Measurements from ENCODE around the gene ACAD9.
"Not testable (repeated sequence)": the region's sequence is repeated elsewhere in the genome, so short reads cannot be mapped to it uniquely, and the experiment has no call there.

Gene ACAD9

DNA sequence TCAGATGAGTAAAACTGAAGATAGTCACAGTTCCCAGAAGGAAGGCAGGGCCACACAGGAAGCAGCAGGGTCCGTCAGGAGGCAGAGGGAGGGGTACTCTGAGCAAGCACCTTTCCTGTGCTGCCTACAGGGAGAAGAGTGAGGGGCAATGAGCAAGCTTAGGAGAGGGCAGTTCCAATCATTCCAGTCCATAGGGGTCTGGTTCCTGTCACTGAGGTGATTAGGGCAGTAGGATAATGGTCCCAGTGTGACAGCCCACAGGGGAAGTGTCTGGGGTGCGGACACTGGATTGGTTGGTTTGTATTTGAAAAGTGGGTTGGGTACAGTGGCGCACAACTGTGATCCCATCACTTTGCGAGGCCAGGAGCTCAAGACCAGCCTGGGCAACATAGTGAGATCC lies 7.1 kb upstream of the ACAD9 start:
- no peaks in the 10 kb centered on the region for H3K9me3 Mint-ChIP-seq
- no peaks in the 10 kb centered on the region for H3K27me3 Mint-ChIP-seq (ENCODE audit: low read depth)
- H3K27ac Mint-ChIP-seq: no peak overlapping the region
- DNase-seq (ENCODE audit: low spot score): no peak
- no peaks in the 10 kb centered on the region for H3K36me3 Mint-ChIP-seq (ENCODE audit: low read depth)
- H3K4me1 Mint-ChIP-seq (ENCODE audit: low read depth): peaks cover 10% of the 10 kb centered on the region
- H3K4me3 Mint-ChIP-seq: no peak overlapping the region

- no peaks in the 10 kb centered on the region for H3K27me3 Mint-ChIP-seq (ENCODE audit: low read depth)
Observed at GRCh38 chr3:128872744-128873143, 6.7 kb upstream of the ACAD9 start.

DNA sequence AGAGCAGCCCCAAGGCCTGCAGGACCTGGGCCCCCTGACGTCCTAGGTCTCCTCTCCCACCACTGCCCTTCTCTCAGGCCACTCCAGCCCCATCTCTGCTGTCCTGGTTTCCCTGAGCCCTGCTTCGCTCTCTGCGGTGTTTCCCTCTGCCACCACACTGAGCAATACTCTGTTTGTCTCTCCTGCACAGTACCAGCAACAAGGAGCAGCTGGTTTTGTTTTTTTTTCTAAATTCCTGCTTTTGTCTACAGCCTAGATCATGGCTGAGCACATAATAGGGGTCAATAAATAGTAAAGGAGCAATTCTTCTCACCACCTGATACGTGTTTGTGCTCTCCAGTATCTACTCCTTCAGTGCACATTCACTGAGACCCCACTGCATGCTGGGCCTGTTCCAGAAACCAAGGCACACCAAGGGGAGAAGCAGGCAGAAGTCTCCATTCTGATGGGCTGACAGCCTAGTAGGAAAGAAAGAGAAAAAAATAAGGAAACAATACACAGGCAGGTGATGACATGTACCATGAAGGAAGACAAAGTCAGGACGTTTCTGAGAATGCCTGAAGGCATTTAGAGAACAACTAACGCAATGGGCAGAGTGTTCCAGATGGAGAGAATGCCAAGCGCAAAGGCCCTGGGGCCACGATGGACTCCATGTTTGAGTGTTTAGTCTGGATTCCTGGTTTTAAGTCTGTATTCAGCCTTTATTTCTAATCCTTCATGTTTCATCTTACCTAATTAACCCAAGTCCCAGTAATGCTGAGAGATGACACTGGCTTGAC lies 6.0 kb upstream of the ACAD9 start:
- no peak for DNase-seq (ENCODE audit: low spot score)
- no peak overlapping the region for H3K27ac Mint-ChIP-seq
- no peak overlapping the region for H3K4me3 Mint-ChIP-seq
- H3K36me3 Mint-ChIP-seq (ENCODE audit: low read depth): peaks cover 6% of the 10 kb centered on the region
- no peaks in the 10 kb centered on the region for H3K9me3 Mint-ChIP-seq
- H3K4me1 Mint-ChIP-seq (ENCODE audit: low read depth): peaks cover 20% of the 10 kb centered on the region
- no peaks in the 10 kb centered on the region for H3K27me3 Mint-ChIP-seq (ENCODE audit: low read depth)

More at GRCh38 chr3:128872744-128873143, 6.7 kb upstream of the ACAD9 start:
- H3K4me1 Mint-ChIP-seq (ENCODE audit: low read depth): peaks cover 13% of the 10 kb centered on the region
- DNase-seq (ENCODE audit: low spot score): no peak
- H3K36me3 Mint-ChIP-seq (ENCODE audit: low read depth): peaks cover 3% of the 10 kb centered on the region
- H3K9me3 Mint-ChIP-seq: no peaks in the 10 kb centered on the region
- no peak overlapping the region for H3K27ac Mint-ChIP-seq
- H3K4me3 Mint-ChIP-seq: no peak overlapping the region

DNA sequence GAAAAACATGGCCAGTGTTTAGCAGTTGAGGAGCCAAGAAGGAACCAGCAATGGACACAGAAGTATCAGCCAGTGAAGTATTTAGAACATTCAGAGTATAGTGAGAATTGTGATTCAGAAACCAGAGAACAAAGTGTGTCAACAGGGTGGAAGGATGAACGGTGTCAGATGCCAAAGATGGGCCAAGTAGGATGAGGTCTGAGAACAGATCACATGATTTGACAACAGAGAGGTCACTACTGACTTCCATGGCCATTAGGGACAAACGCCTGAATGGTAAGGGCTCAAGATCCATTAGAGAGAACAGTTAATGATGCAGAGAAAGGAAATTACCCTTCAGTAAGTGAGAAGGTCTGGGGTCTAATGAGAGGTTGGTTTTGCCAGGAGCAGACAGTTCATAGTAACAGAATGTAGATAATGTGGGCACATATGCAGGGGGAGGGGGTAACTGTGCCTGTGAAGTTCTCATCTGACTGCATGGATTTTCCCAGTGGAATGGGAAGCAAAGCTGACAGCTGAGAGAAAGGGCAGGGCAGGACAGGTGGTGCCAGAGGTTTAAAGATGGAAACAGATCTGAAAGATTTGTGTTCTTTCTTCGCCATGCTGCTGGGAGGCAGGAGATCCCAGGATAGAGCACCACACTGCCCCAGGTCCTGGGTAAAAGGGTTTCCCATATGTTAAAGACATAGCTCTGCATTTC lies 4.8 kb upstream of the ACAD9 start:
- DNase-seq (ENCODE audit: low spot score): no peak
- Mint-ChIP-seq H3K27ac (no peak overlapping the region), H3K4me3 (no peak overlapping the region), H3K4me1 (ENCODE audit: low read depth) (peaks cover 25% of the 10 kb centered on the region), H3K36me3 (ENCODE audit: low read depth) (peaks cover 6% of the 10 kb centered on the region), H3K27me3 (ENCODE audit: low read depth) (no peaks in the 10 kb centered on the region), H3K9me3 (no peaks in the 10 kb centered on the region)

- Mint-ChIP-seq H3K4me1 (ENCODE audit: low read depth) (peaks cover 30% of the 10 kb centered on the region), H3K27me3 (ENCODE audit: low read depth) (no peaks in the 10 kb centered on the region), H3K4me3 (no peak overlapping the region), H3K36me3 (ENCODE audit: low read depth) (peaks cover 6% of the 10 kb centered on the region), H3K27ac (no peak overlapping the region), H3K9me3 (no peaks in the 10 kb centered on the region)
- DNase-seq (ENCODE audit: low spot score): peak; percentile 60
Observed at GRCh38 chr3:128875556-128876120, 3.8 kb upstream of the ACAD9 start.

- Mint-ChIP-seq H3K27me3 (ENCODE audit: low read depth) (no peaks in the 10 kb centered on the region), H3K9me3 (no peaks in the 10 kb centered on the region), H3K27ac (peak overlapping the region; percentile 64), H3K36me3 (ENCODE audit: low read depth) (peaks cover 19% of the 10 kb centered on the region), H3K4me1 (ENCODE audit: low read depth) (peaks cover 48% of the 10 kb centered on the region), H3K4me3 (peak overlapping the region; percentile 88)
- DNase-seq (ENCODE audit: low spot score): no peak
Observed at GRCh38 chr3:128878011-128878457, 1.4 kb upstream of the ACAD9 start.

- H3K36me3 Mint-ChIP-seq (ENCODE audit: low read depth): peaks cover 19% of the 10 kb centered on the region
- H3K4me3 Mint-ChIP-seq: peak overlapping the region; percentile 88
- H3K27ac Mint-ChIP-seq: peak overlapping the region; percentile 96
- no peaks in the 10 kb centered on the region for H3K27me3 Mint-ChIP-seq (ENCODE audit: low read depth)
- DNase-seq (ENCODE audit: low spot score): no peak
- H3K9me3 Mint-ChIP-seq: no peaks in the 10 kb centered on the region
- peaks cover 50% of the 10 kb centered on the region for H3K4me1 Mint-ChIP-seq (ENCODE audit: low read depth)
Observed at GRCh38 chr3:128878556-128879124, 780 bp upstream of the ACAD9 start.

DNA sequence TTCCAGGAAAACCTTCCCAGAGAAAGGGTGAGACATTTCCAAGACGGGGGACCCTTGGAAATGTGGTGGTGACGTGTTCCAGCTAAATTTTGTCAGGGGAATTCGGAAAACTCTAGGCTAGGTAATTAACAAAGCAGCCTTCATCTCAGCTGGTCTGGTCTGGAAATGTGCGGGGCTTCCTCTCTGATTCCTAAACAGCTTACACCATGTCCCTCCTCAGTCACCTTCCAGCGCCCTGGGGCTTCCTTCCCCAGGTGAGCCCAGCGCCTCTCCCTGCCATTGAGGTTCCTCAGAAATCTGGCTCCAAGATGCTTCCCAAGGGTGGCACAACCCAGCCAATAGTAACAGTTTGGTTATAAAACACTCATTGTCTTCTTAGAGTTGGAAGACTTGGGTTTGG lies 571 bp downstream of the ACAD9 start:
- Mint-ChIP-seq H3K27ac (peak overlapping the region; percentile 96), H3K4me3 (peak overlapping the region; percentile 88), H3K36me3 (ENCODE audit: low read depth) (peaks cover 29% of the 10 kb centered on the region), H3K27me3 (ENCODE audit: low read depth) (no peaks in the 10 kb centered on the region), H3K9me3 (no peaks in the 10 kb centered on the region), H3K4me1 (ENCODE audit: low read depth) (peaks cover 56% of the 10 kb centered on the region)
- no peak for DNase-seq (ENCODE audit: low spot score)

GRCh38 chr3:128880455-128880854 lies 1.0 kb downstream of the ACAD9 start:
- Mint-ChIP-seq H3K36me3 (ENCODE audit: low read depth) (peaks cover 30% of the 10 kb centered on the region), H3K4me1 (ENCODE audit: low read depth) (peaks cover 53% of the 10 kb centered on the region), H3K4me3 (peak overlapping the region; percentile 88), H3K27ac (peak overlapping the region; percentile 96)
- not testable (repeated sequence) for DNase-seq (ENCODE audit: low spot score); H3K27me3 Mint-ChIP-seq (ENCODE audit: low read depth); H3K9me3 Mint-ChIP-seq

GRCh38 chr3:128881576-128881975 lies 2.2 kb downstream of the ACAD9 start:
- Mint-ChIP-seq H3K36me3 (ENCODE audit: low read depth) (peaks cover 30% of the 10 kb centered on the region), H3K4me1 (ENCODE audit: low read depth) (peaks cover 45% of the 10 kb centered on the region), H3K4me3 (peak overlapping the region; percentile 88), H3K27ac (peak overlapping the region; percentile 7), H3K9me3 (no peaks in the 10 kb centered on the region), H3K27me3 (ENCODE audit: low read depth) (no peaks in the 10 kb centered on the region)
- DNase-seq (ENCODE audit: low spot score): no peak

- peak overlapping the region; percentile 13 for H3K27ac Mint-ChIP-seq
- no peak overlapping the region for H3K4me3 Mint-ChIP-seq
- H3K4me1 Mint-ChIP-seq (ENCODE audit: low read depth): peaks cover 43% of the 10 kb centered on the region
- no peaks in the 10 kb centered on the region for H3K9me3 Mint-ChIP-seq
- H3K27me3 Mint-ChIP-seq (ENCODE audit: low read depth): no peaks in the 10 kb centered on the region
- H3K36me3 Mint-ChIP-seq (ENCODE audit: low read depth): peaks cover 32% of the 10 kb centered on the region
- no peak for DNase-seq (ENCODE audit: low spot score)
Observed at GRCh38 chr3:128882719-128883118, 3.3 kb downstream of the ACAD9 start.

DNA sequence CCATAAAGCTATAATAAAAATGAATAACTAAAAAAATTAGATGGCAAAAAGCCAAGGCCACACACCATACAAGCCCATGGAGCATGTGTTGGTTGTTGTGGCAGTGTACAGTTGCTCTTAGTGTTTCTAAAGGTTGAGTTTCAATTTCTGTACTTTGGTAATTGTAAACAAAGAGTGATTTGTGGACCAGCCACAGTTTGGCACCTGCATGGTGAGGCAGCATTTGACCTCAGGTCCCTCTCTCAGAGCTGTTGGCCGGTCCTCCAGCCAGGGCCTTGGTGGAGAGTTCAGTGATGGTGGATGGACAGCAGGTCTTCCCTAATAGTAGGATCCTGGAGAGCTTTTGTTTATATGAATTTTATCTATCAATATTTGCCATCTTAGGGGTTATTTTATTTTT lies 5.6 kb downstream of the ACAD9 start:
- peaks cover 29% of the 10 kb centered on the region for H3K36me3 Mint-ChIP-seq (ENCODE audit: low read depth)

DNA sequence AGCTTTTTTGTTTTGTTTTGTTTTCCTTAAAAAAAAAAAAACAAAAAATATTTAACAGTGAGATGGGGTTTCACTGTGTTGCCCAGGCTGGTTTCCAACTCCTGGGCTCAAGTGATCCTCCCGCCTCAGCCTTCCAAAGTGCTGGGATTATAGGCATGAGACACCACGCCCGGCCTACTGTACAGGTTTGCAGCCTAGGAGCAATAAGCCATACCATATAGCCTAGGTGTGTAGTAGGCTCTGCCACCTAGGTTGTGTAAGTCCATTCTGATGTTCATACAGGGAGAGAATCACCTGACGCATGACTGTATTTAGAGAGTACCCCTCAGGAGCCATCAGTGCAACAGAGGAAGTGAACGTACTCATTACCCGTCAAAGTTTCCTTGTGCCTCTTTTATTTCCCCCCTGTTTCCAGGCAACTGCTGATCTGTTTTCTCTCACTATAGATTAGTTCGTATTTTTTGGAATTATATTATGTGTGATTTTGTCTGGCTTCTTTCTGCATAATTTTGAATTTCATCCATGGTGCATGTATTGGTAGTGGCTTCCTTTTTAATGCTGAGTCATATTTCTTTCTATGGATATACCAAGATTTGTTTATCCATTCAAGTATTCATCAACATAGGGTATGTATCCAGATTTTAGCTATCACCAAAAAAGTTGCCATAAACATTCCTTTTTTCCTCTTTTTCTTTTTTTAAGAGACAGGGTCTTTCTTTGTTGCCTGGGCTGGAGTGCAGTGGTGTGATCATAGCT lies 9.9 kb downstream of the ACAD9 start:
- H3K4me1 Mint-ChIP-seq (ENCODE audit: low read depth): no peaks in the 10 kb centered on the region
- no peak for DNase-seq (ENCODE audit: low spot score)
- H3K36me3 Mint-ChIP-seq (ENCODE audit: low read depth): peaks cover 16% of the 10 kb centered on the region
- no peak overlapping the region for H3K27ac Mint-ChIP-seq
- H3K9me3 Mint-ChIP-seq: no peaks in the 10 kb centered on the region
- no peak overlapping the region for H3K4me3 Mint-ChIP-seq
- H3K27me3 Mint-ChIP-seq (ENCODE audit: low read depth): no peaks in the 10 kb centered on the region

More for the DNA sequence above, 5.6 kb downstream of the ACAD9 start:
- H3K4me1 Mint-ChIP-seq (ENCODE audit: low read depth): peaks cover 31% of the 10 kb centered on the region
- no peak for DNase-seq (ENCODE audit: low spot score)
- H3K4me3 Mint-ChIP-seq: no peak overlapping the region
- H3K27ac Mint-ChIP-seq: no peak overlapping the region
- H3K9me3 Mint-ChIP-seq: no peaks in the 10 kb centered on the region
- H3K27me3 Mint-ChIP-seq (ENCODE audit: low read depth): no peaks in the 10 kb centered on the region
